OCI-LY3 (cell line): ENCODE data around the gene FGD6.

Experiments
- H2AFZ ChIP-seq: fragments of 200-600, 300-600 bp; shearing (Covaris generic); 2 replicates; pipeline ENCODE4 v1.6.0; 2014; ENCODE audit warnings: antibody characterized with exemption, low read depth, low read length
- H3K27ac ChIP-seq: fragments of 200-600, 300-600 bp; sonication (generic); 2 replicates; pipeline ENCODE4 v1.5.1; 2014; ENCODE audit warnings: mild to moderate bottlenecking, low read length, moderate library complexity, mixed read lengths
- H3K27me3 ChIP-seq: fragments of 200-600, 300-600 bp; sonication (generic); 2 replicates; pipeline ENCODE4 v1.6.1; 2014; ENCODE audit warnings: low read depth, low read length, mixed read lengths
- H3K36me3 ChIP-seq: fragments of 200-600, 300-600 bp; sonication (generic); replicated peaks from 2 replicates; pipeline ENCODE3; 2014; ENCODE audit warnings: low read depth, low read length, mixed read lengths
- H3K4me1 ChIP-seq: fragments of 300-600, 200-600 bp; sonication (generic); 2 replicates; pipeline ENCODE4 v1.6.1; 2014; ENCODE audit warnings: low read length, mixed read lengths
- H3K4me2 ChIP-seq: fragments of 200-600, 300-600 bp; sonication (generic); 2 replicates; pipeline ENCODE4 v1.6.1; 2014; ENCODE audit warnings: low read length, mixed read lengths
- H3K4me3 ChIP-seq: fragments of 300-600, 200-600 bp; sonication (generic); 2 replicates; pipeline ENCODE4 v1.5.1; 2014; ENCODE audit warnings: antibody characterized with exemption, mild to moderate bottlenecking, low read length, moderate library complexity
- H3K79me2 ChIP-seq: fragments of 300-600, 200-600 bp; shearing (Covaris generic); 2 replicates; pipeline ENCODE4 v1.6.1; 2014; ENCODE audit warnings: mild to moderate bottlenecking, low read length, mixed read lengths
- H3K9ac ChIP-seq: fragments of 300-600, 200-600 bp; shearing (Covaris generic); 2 replicates; pipeline ENCODE4 v1.6.0; 2014; ENCODE audit warnings: mild to moderate bottlenecking, low read length, moderate library complexity
- H3K9me3 ChIP-seq: fragments of 200-600, 300-600 bp; shearing (Covaris generic); 2 replicates; pipeline ENCODE4 v1.6.1; 2014; ENCODE audit warnings: low read length, mixed read lengths; ENCODE audit not compliant: insufficient read depth
- H4K20me1 ChIP-seq: fragments of 200-600, 300-600 bp; sonication (generic); 2 replicates; pipeline ENCODE4 v1.6.1; 2016; ENCODE audit warnings: low read length, mixed read lengths; ENCODE audit not compliant: insufficient read depth
- EZH2phosphoT487 ChIP-seq: fragments of 200-600 bp; shearing (Covaris generic); IDR thresholded peaks from 2 replicates; pipeline ENCODE4 v1.6.1; 2018; ENCODE audit warnings: antibody characterized with exemption, mixed run types, low read depth
- TF ChIP-seq, protein P1 (sequence below): fragments of 200-600, 300-600 bp; sonication (generic); IDR thresholded peaks from 2 replicates; pipeline ENCODE4 v1.5.1; 2014; ENCODE audit warnings: antibody characterized with exemption, low read length, low read depth

The FGD6 gene

DNA sequence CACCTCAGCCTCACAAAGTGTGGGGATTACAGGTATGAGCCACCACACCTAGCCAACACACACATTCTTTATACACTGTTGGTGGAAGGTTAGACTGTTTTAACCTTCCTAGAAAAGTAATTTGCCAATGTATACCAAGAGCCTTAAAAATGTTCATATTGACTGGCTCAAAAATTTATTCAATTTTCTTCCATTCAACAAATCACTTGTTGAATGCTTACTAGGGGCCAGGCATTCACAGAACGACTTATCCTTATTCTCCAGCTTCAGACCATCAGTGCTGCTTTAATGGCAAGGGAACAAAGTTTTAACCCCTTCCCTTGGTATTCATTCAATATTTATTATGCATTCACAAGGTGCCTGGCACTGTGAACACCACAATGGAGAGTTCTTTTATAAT, 146.9 kb downstream of the FGD6 start:
- TF ChIP-seq EZH2phosphoT487 = no peak
- TF ChIP-seq, protein P1, sequence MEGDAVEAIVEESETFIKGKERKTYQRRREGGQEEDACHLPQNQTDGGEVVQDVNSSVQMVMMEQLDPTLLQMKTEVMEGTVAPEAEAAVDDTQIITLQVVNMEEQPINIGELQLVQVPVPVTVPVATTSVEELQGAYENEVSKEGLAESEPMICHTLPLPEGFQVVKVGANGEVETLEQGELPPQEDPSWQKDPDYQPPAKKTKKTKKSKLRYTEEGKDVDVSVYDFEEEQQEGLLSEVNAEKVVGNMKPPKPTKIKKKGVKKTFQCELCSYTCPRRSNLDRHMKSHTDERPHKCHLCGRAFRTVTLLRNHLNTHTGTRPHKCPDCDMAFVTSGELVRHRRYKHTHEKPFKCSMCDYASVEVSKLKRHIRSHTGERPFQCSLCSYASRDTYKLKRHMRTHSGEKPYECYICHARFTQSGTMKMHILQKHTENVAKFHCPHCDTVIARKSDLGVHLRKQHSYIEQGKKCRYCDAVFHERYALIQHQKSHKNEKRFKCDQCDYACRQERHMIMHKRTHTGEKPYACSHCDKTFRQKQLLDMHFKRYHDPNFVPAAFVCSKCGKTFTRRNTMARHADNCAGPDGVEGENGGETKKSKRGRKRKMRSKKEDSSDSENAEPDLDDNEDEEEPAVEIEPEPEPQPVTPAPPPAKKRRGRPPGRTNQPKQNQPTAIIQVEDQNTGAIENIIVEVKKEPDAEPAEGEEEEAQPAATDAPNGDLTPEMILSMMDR = no peak
- H3K36me3 ChIP-seq = peaks cover 12% of the 10 kb centered on the region
- H3K4me1 ChIP-seq = peaks cover 5% of the 10 kb centered on the region; the same call in 1 of the 2 replicates
- H3K27ac ChIP-seq = no peak overlapping the region
- no peak overlapping the region for H3K4me2 ChIP-seq
- H3K79me2 ChIP-seq = peaks cover 21% of the 10 kb centered on the region
- H2AFZ ChIP-seq = no peak overlapping the region
- no peak overlapping the region for H3K4me3 ChIP-seq
- no peaks in the 10 kb centered on the region for H3K9me3 ChIP-seq
- 0 out of 2 replicates have a peak, but pooled peaks cover 6% of the 10 kb centered on the region for H4K20me1 ChIP-seq
- no peak overlapping the region for H3K9ac ChIP-seq
- H3K27me3 ChIP-seq = no peaks in the 10 kb centered on the region

DNA sequence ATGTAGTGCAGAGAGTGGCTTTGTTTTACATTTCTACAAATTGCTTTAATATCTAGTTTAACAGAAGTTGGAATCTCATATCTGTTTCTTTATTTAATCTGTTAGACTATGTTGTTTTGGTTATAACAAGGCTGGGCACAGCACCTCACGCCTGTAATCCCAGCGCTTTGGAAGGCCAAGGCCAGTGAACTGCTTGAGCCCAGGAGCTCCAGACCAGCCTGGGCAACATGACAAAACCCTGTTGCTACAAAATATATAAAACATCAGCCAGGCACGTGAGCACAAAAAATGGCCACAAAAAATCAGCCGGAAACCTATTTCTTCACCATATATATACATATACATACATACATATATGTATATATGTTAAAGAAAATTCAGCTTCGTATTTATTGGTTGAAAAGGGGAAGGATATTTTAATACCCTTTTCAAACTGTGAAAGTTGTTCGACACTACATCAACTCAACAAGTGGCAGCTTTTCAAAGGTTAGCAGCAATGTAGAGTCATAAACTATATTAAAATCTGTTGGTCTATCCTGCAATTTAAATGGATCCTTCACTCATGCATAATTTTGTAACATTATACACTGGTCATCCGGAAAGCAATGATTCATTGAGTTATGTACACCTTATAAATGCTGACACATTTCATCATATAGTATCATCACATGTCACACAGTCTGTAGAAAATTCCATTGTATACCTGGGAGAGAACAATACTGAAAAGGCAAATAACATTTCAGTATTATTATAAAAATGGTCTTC, 151.0 kb downstream of the FGD6 start:
- no peak overlapping the region for H2AFZ ChIP-seq
- H3K9ac ChIP-seq = no peak overlapping the region
- peaks cover 25% of the 10 kb centered on the region for H3K36me3 ChIP-seq
- 0 out of 2 replicates have a peak, but pooled peaks cover 6% of the 10 kb centered on the region for H4K20me1 ChIP-seq
- H3K4me2 ChIP-seq = no peak overlapping the region
- H3K79me2 ChIP-seq = peaks cover 10% of the 10 kb centered on the region
- no peaks in the 10 kb centered on the region for H3K27me3 ChIP-seq
- H3K4me1 ChIP-seq = no peaks in the 10 kb centered on the region
- H3K4me3 ChIP-seq = no peak overlapping the region
- H3K27ac ChIP-seq = no peak overlapping the region
- no peaks in the 10 kb centered on the region for H3K9me3 ChIP-seq
- TF ChIP-seq, protein P1 = no peak
- no peak for TF ChIP-seq EZH2phosphoT487

DNA sequence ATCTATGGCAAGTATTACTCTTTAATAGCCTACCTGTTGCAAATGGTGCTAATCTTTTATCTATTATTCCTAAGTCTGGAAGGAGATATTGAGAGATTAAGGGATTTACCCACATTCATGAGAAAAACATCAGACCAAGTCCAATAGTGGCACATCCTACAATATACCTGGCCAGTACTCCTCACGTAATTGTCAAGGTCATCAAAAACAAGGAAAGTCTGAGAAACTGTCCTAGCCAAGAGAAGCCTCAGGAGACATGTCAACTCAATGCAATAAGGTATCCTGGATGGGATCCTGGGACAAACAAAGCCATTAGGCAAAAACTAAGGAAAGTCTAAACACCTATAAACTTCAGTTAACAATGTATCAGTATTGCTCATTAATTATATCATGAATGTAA, 156.3 kb downstream of the FGD6 start:
- H3K4me3 ChIP-seq = no peak overlapping the region
- H4K20me1 ChIP-seq = no peaks in the 10 kb centered on the region
- H3K9me3 ChIP-seq = no peaks in the 10 kb centered on the region
- H2AFZ ChIP-seq = no peak overlapping the region
- no peak overlapping the region for H3K27ac ChIP-seq
- H3K79me2 ChIP-seq = no peaks in the 10 kb centered on the region
- H3K27me3 ChIP-seq = no peaks in the 10 kb centered on the region
- H3K4me2 ChIP-seq = no peak overlapping the region
- H3K9ac ChIP-seq = no peak overlapping the region
- TF ChIP-seq EZH2phosphoT487 = no peak
- TF ChIP-seq, protein P1 = no peak
- no peaks in the 10 kb centered on the region for H3K4me1 ChIP-seq
- H3K36me3 ChIP-seq = peaks cover 29% of the 10 kb centered on the region

DNA sequence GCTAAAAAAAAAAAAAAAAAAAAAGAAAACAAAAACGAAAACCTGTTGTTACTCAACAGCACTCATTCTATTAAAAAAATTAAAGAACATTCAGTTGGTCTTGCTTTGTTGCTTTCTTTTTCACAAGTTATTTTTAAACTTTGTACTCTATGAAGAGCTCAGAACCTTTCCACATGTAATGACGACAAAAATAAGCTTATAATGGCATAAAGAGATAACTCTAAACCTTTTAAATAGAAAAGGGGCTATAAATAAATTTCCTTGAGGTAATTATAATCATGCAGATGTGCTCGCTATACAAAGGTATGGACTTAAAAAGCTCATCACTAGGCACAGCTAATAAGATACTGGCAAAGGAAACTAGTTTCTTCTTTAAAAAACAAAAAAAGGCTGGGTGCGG, 157.3 kb downstream of the FGD6 start:
- Histone ChIP-seq H3K4me2 (no peak overlapping the region), H3K4me3 (no peak overlapping the region), H3K9ac (no peak overlapping the region), H3K4me1 (no peaks in the 10 kb centered on the region), H2AFZ (no peak overlapping the region), H3K9me3 (no peaks in the 10 kb centered on the region), H4K20me1 (no peaks in the 10 kb centered on the region), H3K79me2 (no peaks in the 10 kb centered on the region), H3K36me3 (peaks cover 35% of the 10 kb centered on the region), H3K27me3 (no peaks in the 10 kb centered on the region), H3K27ac (no peak overlapping the region)
- no peak for TF ChIP-seq EZH2phosphoT487
- TF ChIP-seq, protein P1 = no peak
